Muscle layer of duodenum (tissue), 2 donors: ENCODE results near the gene ARID1A.
"Not testable (repeated sequence)": the region's sequence is repeated elsewhere in the genome, so short reads cannot be mapped to it uniquely, and the experiment has no call there.

Experiments
- H3K27ac ChIP-seq: one replicate; pipeline ENCODE4 v1.7.0; 2013; ENCODE audit warnings: mild to moderate bottlenecking, low read length
- H3K27me3 ChIP-seq: one replicate; pipeline ENCODE4 v1.7.0; 2013; ENCODE audit warnings: low read depth, mild to moderate bottlenecking, control low read depth, low read length
- H3K36me3 ChIP-seq, 2 donors: one replicate each; pipeline ENCODE4 v1.7.0; 2013; ENCODE audit warnings: low read length in 2 of 2, control low read depth in 1 of 2, mild to moderate bottlenecking in 1 of 2; ENCODE audit not compliant: insufficient read depth in 2 of 2, control insufficient read depth in 1 of 2
- H3K4me1 ChIP-seq, 2 donors: one replicate each; pipeline ENCODE4 v1.7.0; 2013; ENCODE audit warnings: low read length in 2 of 2, mild to moderate bottlenecking in 2 of 2, control low read depth in 1 of 2, moderate library complexity in 1 of 2; ENCODE audit not compliant: insufficient read depth in 2 of 2, control insufficient read depth in 1 of 2
- H3K4me3 ChIP-seq, 2 donors: one replicate each; pipeline ENCODE4 v1.7.0; 2013; ENCODE audit warnings: low read length in 2 of 2, low read depth in 1 of 2, mild to moderate bottlenecking in 1 of 2
- H3K9me3 ChIP-seq, 2 donors: one replicate each; pipeline ENCODE4 v1.7.0; 2013; ENCODE audit warnings: low read length in 2 of 2, control low read depth in 1 of 2, mild to moderate bottlenecking in 1 of 2; ENCODE audit not compliant: control insufficient read depth in 1 of 2
- donor health status: healthy.

The ARID1A gene

GRCh38 chr1:26791148-26791547 is 95.3 kb downstream of the ARID1A start:
- Histone ChIP-seq H3K9me3 (no peaks in the 10 kb centered on the region), H3K27me3 (no peaks in the 10 kb centered on the region), H3K27ac (no peak overlapping the region), H3K4me1 (peaks cover 9 to 16% of the 10 kb centered on the region in 2 donors), H3K4me3 (no peak overlapping the region), H3K36me3 (peaks cover 15 to 29% of the 10 kb centered on the region in 2 donors)

GRCh38 chr1:26791626-26792025 is 95.8 kb downstream of the ARID1A start:
- peaks cover 4 to 11% of the 10 kb centered on the region in 2 donors for H3K4me1 ChIP-seq
- H3K27me3 ChIP-seq: no peaks in the 10 kb centered on the region
- no peak overlapping the region for H3K4me3 ChIP-seq
- peaks cover 15 to 29% of the 10 kb centered on the region in 2 donors for H3K36me3 ChIP-seq
- no peaks in the 10 kb centered on the region for H3K9me3 ChIP-seq
- H3K27ac ChIP-seq: no peak overlapping the region

GRCh38 chr1:26792924-26793323 is 97.1 kb downstream of the ARID1A start:
- H3K36me3 ChIP-seq: peaks cover 15 to 24% of the 10 kb centered on the region in 2 donors
- no peak overlapping the region for H3K27ac ChIP-seq
- peaks cover 0 to 4% of the 10 kb centered on the region in 2 donors for H3K4me1 ChIP-seq

GRCh38 chr1:26794391-26794790 is 98.6 kb downstream of the ARID1A start:
- Histone ChIP-seq H3K9me3 (no peaks in the 10 kb centered on the region), H3K27ac (no peak overlapping the region), H3K4me1 (peaks cover 4 to 5% of the 10 kb centered on the region in 2 donors), H3K36me3 (peaks cover 15 to 23% of the 10 kb centered on the region in 2 donors), H3K27me3 (no peaks in the 10 kb centered on the region), H3K4me3 (no peak overlapping the region)

More at GRCh38 chr1:26792924-26793323, 97.1 kb downstream of the ARID1A start:
- no peak overlapping the region for H3K4me3 ChIP-seq
- H3K27me3 ChIP-seq: no peaks in the 10 kb centered on the region
- H3K9me3 ChIP-seq: no peaks in the 10 kb centered on the region

GRCh38 chr1:26797627-26798026 is 101.8 kb downstream of the ARID1A start:
- Histone ChIP-seq H3K27me3 (no peaks in the 10 kb centered on the region), H3K27ac (no peak overlapping the region), H3K36me3 (peaks cover 10 to 22% of the 10 kb centered on the region in 2 donors), H3K4me3 (no peak overlapping the region), H3K9me3 (no peaks in the 10 kb centered on the region), H3K4me1 (peaks cover 5 to 12% of the 10 kb centered on the region in 2 donors)

- Histone ChIP-seq H3K27ac (peak overlapping the region; percentile 79), H3K4me3 (no peak overlapping the region), H3K4me1 (peaks cover 5 to 12% of the 10 kb centered on the region in 2 donors), H3K36me3 (peaks cover 6 to 11% of the 10 kb centered on the region in 2 donors), H3K27me3 (no peaks in the 10 kb centered on the region), H3K9me3 (no peaks in the 10 kb centered on the region)
Measured at GRCh38 chr1:26799479-26800142, 103.8 kb downstream of the ARID1A start.

GRCh38 chr1:26803932-26804331 is 108.1 kb downstream of the ARID1A start:
- H3K27me3 ChIP-seq, H3K4me3 ChIP-seq, H3K27ac ChIP-seq, H3K36me3 ChIP-seq, H3K9me3 ChIP-seq: not testable (repeated sequence)
- peaks cover 5 to 12% of the 10 kb centered on the region in 2 donors for H3K4me1 ChIP-seq

GRCh38 chr1:26810105-26810504 is 114.3 kb downstream of the ARID1A start:
- H3K27ac ChIP-seq, H3K4me3 ChIP-seq, H3K4me1 ChIP-seq, H3K27me3 ChIP-seq, H3K36me3 ChIP-seq, H3K9me3 ChIP-seq: not testable (repeated sequence)

- H3K4me1 ChIP-seq: no peaks in the 10 kb centered on the region
- H3K4me3 ChIP-seq: no peak overlapping the region
- no peaks in the 10 kb centered on the region for H3K9me3 ChIP-seq
- no peak overlapping the region for H3K27ac ChIP-seq
- H3K36me3 ChIP-seq: no peaks in the 10 kb centered on the region
- H3K27me3 ChIP-seq: no peaks in the 10 kb centered on the region
Measured at GRCh38 chr1:26811057-26811456, 115.2 kb downstream of the ARID1A start.

GRCh38 chr1:26811708-26812107 is 115.9 kb downstream of the ARID1A start:
- H3K27me3 ChIP-seq: no peaks in the 10 kb centered on the region
- no peaks in the 10 kb centered on the region for H3K9me3 ChIP-seq
- no peaks in the 10 kb centered on the region for H3K4me1 ChIP-seq
- no peak overlapping the region for H3K27ac ChIP-seq
- H3K4me3 ChIP-seq: no peak overlapping the region
- no peaks in the 10 kb centered on the region for H3K36me3 ChIP-seq

- H3K4me3 ChIP-seq: no peak overlapping the region
Measured at GRCh38 chr1:26814377-26814776, 118.6 kb downstream of the ARID1A start.

GRCh38 chr1:26814893-26815292 is 119.1 kb downstream of the ARID1A start:
- Histone ChIP-seq H3K36me3 (no peaks in the 10 kb centered on the region), H3K4me3 (no peak overlapping the region)

More at GRCh38 chr1:26814377-26814776, 118.6 kb downstream of the ARID1A start:
- Histone ChIP-seq H3K27ac (no peak overlapping the region), H3K9me3 (no peaks in the 10 kb centered on the region), H3K4me1 (no peaks in the 10 kb centered on the region), H3K36me3 (no peaks in the 10 kb centered on the region), H3K27me3 (no peaks in the 10 kb centered on the region)

More at GRCh38 chr1:26814893-26815292, 119.1 kb downstream of the ARID1A start:
- Histone ChIP-seq H3K4me1 (no peaks in the 10 kb centered on the region), H3K27ac (no peak overlapping the region), H3K9me3 (no peaks in the 10 kb centered on the region), H3K27me3 (no peaks in the 10 kb centered on the region)
